CD4-positive, CD25-positive, alpha-beta regulatory T cell (primary cell): ENCODE results near the gene MYO1A. TPM values are rescaled to one million over a fixed set of nuclear protein-coding genes. Genes with fewer than 3 reads are reported as not detected.
"Not testable (repeated sequence)": the region's sequence is repeated elsewhere in the genome, so short reads cannot be mapped to it uniquely, and the experiment has no call there.

Source experiments
- ATAC-seq, 2 donors: fragments of 150-1000 bp; cut with Tn5 transposase; one replicate each; pipeline ENCODE4 v1.10.0; 2021; ENCODE audit warnings: low read depth in 2 of 2, moderate number of reproducible peaks in 2 of 2, moderate library complexity in 1 of 2
- DNase-seq, 3 donors: peaks; one replicate each; pipeline versions ENCODE4 v3.0.0 to v3.0.0-alpha.2; 2012 to 2022; ENCODE audit warnings: mixed read lengths in 1 of 3
- H3K27ac ChIP-seq: one replicate; pipeline ENCODE4 v1.7.0; 2013; ENCODE audit warnings: mild to moderate bottlenecking, low read length; ENCODE audit not compliant: insufficient read depth, poor library complexity, severe bottlenecking
- H3K27me3 ChIP-seq: one replicate; pipeline ENCODE4 v1.7.0; 2013; ENCODE audit warnings: low read length; ENCODE audit not compliant: control insufficient read depth, insufficient read depth
- H3K36me3 ChIP-seq: one replicate; pipeline ENCODE4 v1.7.0; 2013; ENCODE audit warnings: mild to moderate bottlenecking, low read length, moderate library complexity; ENCODE audit not compliant: control insufficient read depth, insufficient read depth
- H3K4me1 ChIP-seq: 2 replicates; pipeline ENCODE4 v1.7.0; 2013; ENCODE audit warnings: mild to moderate bottlenecking, low read length; ENCODE audit not compliant: insufficient read depth, control insufficient read depth, poor library complexity, severe bottlenecking
- H3K4me3 ChIP-seq: one replicate; pipeline ENCODE4 v1.7.0; 2013; ENCODE audit warnings: low read depth, mild to moderate bottlenecking, low read length, moderate library complexity
- H3K9me3 ChIP-seq, 2 experiments: 1 replicate in 1 of 2; 2 replicates in 1 of 2; pipeline ENCODE4 v1.7.0; 2013; ENCODE audit warnings: low read length in 2 of 2, mild to moderate bottlenecking in 1 of 2, moderate library complexity in 1 of 2; ENCODE audit not compliant: control insufficient read depth in 2 of 2
- H3K27ac Mint-ChIP-seq, 3 donors: one replicate each; pipeline ENCODE4 v1.8.0; 2020 to 2022; ENCODE audit warnings: mild to moderate bottlenecking in 3 of 3, mixed read lengths in 3 of 3, moderate library complexity in 2 of 3
- H3K27me3 Mint-ChIP-seq: one replicate; pipeline ENCODE4 v1.8.0; 2022; ENCODE audit warnings: mild to moderate bottlenecking, mixed read lengths
- H3K36me3 Mint-ChIP-seq: one replicate; pipeline ENCODE4 v1.8.0; 2020; ENCODE audit warnings: mixed read lengths
- H3K4me1 Mint-ChIP-seq, 4 donors: one replicate each; pipeline ENCODE4 v1.8.0; 2020 to 2022; ENCODE audit warnings: mixed read lengths in 4 of 4, mild to moderate bottlenecking in 1 of 4
- H3K4me3 Mint-ChIP-seq, 4 donors: one replicate each; pipeline ENCODE4 v1.8.0; 2020 to 2022; ENCODE audit warnings: mild to moderate bottlenecking in 4 of 4, mixed read lengths in 4 of 4, moderate library complexity in 3 of 4
- H3K9me3 Mint-ChIP-seq, 7 donors: one replicate each; pipeline ENCODE4 v1.8.0; 2020 to 2022; ENCODE audit warnings: mixed read lengths in 7 of 7, mild to moderate bottlenecking in 3 of 7, moderate library complexity in 2 of 7
- polyA plus RNA-seq, 4 donors: library from polyadenylated mRNA; unstranded; fragments of 300-500 nt; fragmentation: Illumina TruSeq; gene quantifications; one replicate each; pipeline ENCODE4 v1.2.3, GENCODE V29; 2021
- total RNA-seq: library from RNA; stranded (reverse); gene quantifications from one replicate; pipeline ENCODE4 v1.2.3, GENCODE V29; 2022

MYO1A gene
- total and polyA plus RNA-seq, 5 donors from 2014 or later = 0.32 to 0.38 TPM; not detected in 3

DNA sequence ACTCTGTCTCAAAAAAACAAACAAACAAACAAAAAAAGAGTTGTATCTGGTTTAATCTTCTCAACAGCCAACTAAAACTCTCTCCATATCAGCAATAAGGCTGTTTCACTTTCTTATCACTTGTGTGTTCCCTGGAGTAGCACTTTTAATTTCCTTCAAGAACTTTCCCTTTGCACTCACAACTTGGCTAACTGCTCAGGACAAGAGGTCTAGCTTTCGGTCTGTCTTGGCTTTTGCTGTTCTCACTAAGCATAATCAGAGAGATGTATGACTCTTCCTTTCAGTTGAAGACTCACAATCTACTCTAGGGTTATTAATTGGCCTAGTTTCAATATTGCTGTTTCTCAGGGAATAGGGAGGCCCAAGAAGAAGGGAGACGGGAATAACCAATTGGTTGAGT, 16.3 kb upstream of the MYO1A start:
- H3K4me1 ChIP-seq = peaks cover 29% of the 10 kb centered on the region
- H3K9me3 ChIP-seq = no peaks in the 10 kb centered on the region
- Mint-ChIP-seq H3K4me3 (no peak overlapping the region), H3K9me3 (no peaks in the 10 kb centered on the region), H3K27me3 (no peaks in the 10 kb centered on the region), H3K36me3 (peaks cover 23% of the 10 kb centered on the region), H3K27ac (peak overlapping the region; percentile 2 to 73 (median 32)), H3K4me1 (peaks cover 17 to 46% (median 32%) of the 10 kb centered on the region in 4 donors)
- ATAC-seq (no peak), DNase-seq (no peak)
- H3K27me3 ChIP-seq = no peaks in the 10 kb centered on the region
- no peak overlapping the region for H3K27ac ChIP-seq
- H3K4me3 ChIP-seq = no peak overlapping the region
- H3K36me3 ChIP-seq = peaks cover 18% of the 10 kb centered on the region

DNA sequence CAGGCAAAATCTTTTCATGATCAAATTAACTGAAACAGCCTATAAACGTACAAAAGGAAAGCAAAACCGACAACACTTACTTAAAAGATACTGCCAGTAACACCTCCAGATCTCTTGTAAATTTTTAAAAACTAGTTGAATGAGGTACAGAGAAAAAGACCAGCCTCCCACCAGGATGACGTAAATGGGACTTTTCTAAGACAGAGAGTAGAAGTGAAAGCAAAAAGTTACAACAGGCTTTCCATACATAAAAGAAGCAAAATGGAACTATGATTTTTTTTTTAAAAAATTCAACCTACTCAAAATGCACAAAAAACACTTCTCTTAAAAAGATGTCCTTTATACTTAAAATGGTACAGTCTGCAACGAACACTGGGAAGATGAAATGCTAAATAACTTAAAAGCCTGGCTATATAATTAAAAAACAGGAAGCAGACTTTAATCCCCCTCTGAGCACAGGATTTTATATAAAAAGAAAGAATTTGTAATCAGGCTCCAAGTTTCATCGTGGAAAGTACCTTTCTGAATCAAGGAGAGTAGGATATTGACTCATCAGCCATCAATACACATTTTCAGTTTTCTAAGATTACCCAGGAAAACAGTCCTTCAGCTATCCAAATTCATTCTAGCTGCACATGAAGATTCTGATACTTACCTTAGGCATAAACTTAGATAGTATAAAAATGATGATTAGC, 14.2 kb upstream of the MYO1A start:
- no peaks in the 10 kb centered on the region for H3K27me3 ChIP-seq
- DNase-seq = peak; percentile 52 to 89 (median 83)
- peak; percentile 91 for ATAC-seq
- Mint-ChIP-seq H3K36me3 (peaks cover 15% of the 10 kb centered on the region), H3K9me3 (no peaks in the 10 kb centered on the region), H3K4me1 (peaks cover 15 to 37% (median 25%) of the 10 kb centered on the region in 4 donors), H3K27ac (peak overlapping the region; percentile 80 to 95 (median 89)), H3K4me3 (peak overlapping the region; percentile 22 to 95 (median 78)), H3K27me3 (no peaks in the 10 kb centered on the region)
- no peaks in the 10 kb centered on the region for H3K9me3 ChIP-seq
- H3K27ac ChIP-seq = peak overlapping the region; percentile 89
- peaks cover 25% of the 10 kb centered on the region for H3K4me1 ChIP-seq
- H3K36me3 ChIP-seq = peaks cover 14% of the 10 kb centered on the region
- peak overlapping the region; percentile 79 for H3K4me3 ChIP-seq

DNA sequence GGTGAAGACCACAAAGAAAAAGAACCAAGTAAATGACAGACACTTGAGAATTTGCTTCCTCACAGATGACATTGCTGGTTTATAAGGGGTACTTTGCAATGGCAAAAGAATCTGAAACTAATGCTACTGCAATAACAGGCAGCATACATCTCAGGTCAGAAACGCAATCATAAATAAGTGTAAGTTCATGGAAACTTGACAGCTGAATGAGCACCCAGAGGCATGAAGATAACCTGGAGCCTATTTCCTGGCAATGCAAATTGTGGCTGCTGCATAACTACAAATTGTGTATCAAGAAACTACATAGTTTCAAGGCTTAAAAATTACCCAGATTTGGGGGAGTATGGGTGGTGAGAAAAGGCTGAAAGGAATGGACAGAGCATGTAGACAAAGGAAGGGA, 8.5 kb upstream of the MYO1A start:
- H3K36me3 ChIP-seq = peaks cover 32% of the 10 kb centered on the region
- H3K4me1 Mint-ChIP-seq = peaks cover 5 to 14% (median 7%) of the 10 kb centered on the region in 4 donors
- H3K27me3 Mint-ChIP-seq = no peaks in the 10 kb centered on the region
- H3K4me3 Mint-ChIP-seq = no peak overlapping the region
- H3K27ac ChIP-seq = no peak overlapping the region
- DNase-seq (no peak), ATAC-seq (no peak)
- H3K9me3 Mint-ChIP-seq = no peaks in the 10 kb centered on the region
- no peaks in the 10 kb centered on the region for H3K27me3 ChIP-seq
- H3K4me1 ChIP-seq = peaks cover 10% of the 10 kb centered on the region
- H3K9me3 ChIP-seq = no peaks in the 10 kb centered on the region
- no peak overlapping the region for H3K4me3 ChIP-seq
- peak overlapping the region in 2 of 3 donors; percentile 10 to 54 for H3K27ac Mint-ChIP-seq
- H3K36me3 Mint-ChIP-seq = peaks cover 23% of the 10 kb centered on the region

DNA sequence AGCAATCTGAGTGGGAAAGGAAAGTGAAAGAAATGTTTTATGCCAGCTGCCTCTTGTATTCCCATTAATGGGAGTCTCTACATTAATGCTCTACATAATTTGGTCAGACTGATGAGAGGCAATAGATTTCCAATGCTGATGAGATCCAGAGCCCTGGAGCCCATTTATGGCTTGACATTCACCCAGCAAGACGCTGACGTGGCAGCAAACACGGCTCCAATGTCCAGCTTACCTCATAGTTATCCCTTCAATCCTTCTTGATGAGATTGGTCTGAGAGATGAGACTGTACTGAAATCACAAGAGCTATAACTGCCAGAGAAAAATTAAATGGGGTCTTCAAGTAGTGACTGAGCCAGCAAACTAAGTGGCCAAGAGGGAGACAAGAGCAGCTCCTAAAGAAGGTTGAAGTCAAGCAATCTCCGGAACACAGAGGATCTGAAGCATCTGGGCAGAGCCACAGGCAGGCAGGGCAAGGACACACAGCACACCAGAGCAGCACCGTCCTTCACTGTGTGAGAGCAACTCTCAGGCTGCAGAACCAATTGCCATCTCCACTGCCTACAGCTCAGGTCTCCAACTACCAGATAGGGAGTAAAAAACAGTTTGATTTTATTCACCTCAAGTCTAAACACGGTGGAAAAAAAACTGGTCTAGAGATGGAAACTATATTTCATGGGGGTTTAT, 7.3 kb upstream of the MYO1A start:
- Mint-ChIP-seq H3K27me3 (no peaks in the 10 kb centered on the region), H3K9me3 (no peaks in the 10 kb centered on the region), H3K27ac (peak overlapping the region in 2 of 3 donors; percentile 58 to 74), H3K4me3 (no peak overlapping the region), H3K4me1 (peaks cover 0 to 7% (median 4%) of the 10 kb centered on the region in 4 donors), H3K36me3 (peaks cover 23% of the 10 kb centered on the region)
- no peaks in the 10 kb centered on the region for H3K9me3 ChIP-seq
- no peak overlapping the region for H3K4me3 ChIP-seq
- peaks cover 32% of the 10 kb centered on the region for H3K36me3 ChIP-seq
- no peak for DNase-seq
- H3K4me1 ChIP-seq = no peaks in the 10 kb centered on the region
- H3K27ac ChIP-seq = no peak overlapping the region
- H3K27me3 ChIP-seq = no peaks in the 10 kb centered on the region
- ATAC-seq = no peak

DNA sequence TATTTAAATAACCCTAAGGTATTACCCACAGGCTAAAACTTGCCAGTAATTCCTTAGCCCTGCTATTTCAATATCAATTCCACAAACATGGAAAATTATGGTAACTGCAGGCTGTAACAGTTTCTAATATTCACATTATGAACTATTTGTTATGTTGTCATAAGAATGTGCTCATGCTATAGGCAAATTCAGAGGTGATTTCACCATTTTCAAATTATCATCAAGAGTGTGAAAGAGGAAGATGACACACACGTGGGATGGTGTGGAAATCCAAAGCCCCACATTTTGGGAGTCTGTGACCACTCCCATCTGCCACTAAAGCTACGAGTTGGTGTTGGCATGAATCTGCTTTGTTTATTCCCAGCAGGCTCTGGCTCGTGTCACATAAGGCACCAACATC, 5.9 kb upstream of the MYO1A start:
- Mint-ChIP-seq H3K4me1 (peaks cover 0 to 5% (median 3%) of the 10 kb centered on the region in 4 donors), H3K36me3 (peaks cover 23% of the 10 kb centered on the region), H3K9me3 (no peaks in the 10 kb centered on the region), H3K4me3 (no peak overlapping the region), H3K27ac (no peak overlapping the region), H3K27me3 (no peaks in the 10 kb centered on the region)
- ATAC-seq = no peak
- DNase-seq = no peak
- no peaks in the 10 kb centered on the region for H3K27me3 ChIP-seq
- no peak overlapping the region for H3K4me3 ChIP-seq
- H3K36me3 ChIP-seq = peaks cover 32% of the 10 kb centered on the region
- H3K27ac ChIP-seq = no peak overlapping the region
- no peaks in the 10 kb centered on the region for H3K4me1 ChIP-seq
- H3K9me3 ChIP-seq = no peaks in the 10 kb centered on the region

DNA sequence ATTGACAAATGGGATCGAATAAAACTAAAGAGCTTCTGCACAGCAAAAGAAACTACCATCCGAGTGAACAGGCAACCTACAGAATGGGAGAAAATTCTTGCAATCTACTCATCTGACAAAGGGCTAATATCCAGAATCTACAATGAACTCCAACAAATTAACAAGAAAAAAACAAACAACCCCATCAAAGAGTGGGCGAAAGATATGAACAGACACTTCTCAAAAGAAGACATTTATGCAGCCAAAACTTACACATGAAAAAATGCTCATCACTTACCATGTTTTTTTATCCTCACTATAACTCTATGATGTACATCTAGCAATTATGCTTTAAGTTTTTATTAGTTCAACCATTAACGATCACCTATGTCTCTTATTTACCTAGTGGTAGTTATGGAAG, 4.0 kb upstream of the MYO1A start:
- Mint-ChIP-seq H3K36me3 (peaks cover 17% of the 10 kb centered on the region), H3K27ac (peak overlapping the region in 2 of 3 donors; percentile 26 to 64)
- ATAC-seq, H3K4me3 ChIP-seq, H3K9me3 Mint-ChIP-seq, H3K27me3 ChIP-seq, DNase-seq, H3K9me3 ChIP-seq, H3K4me3 Mint-ChIP-seq, H3K4me1 ChIP-seq, H3K27me3 Mint-ChIP-seq, H3K27ac ChIP-seq, H3K4me1 Mint-ChIP-seq: not testable (repeated sequence)
- peaks cover 20% of the 10 kb centered on the region for H3K36me3 ChIP-seq

DNA sequence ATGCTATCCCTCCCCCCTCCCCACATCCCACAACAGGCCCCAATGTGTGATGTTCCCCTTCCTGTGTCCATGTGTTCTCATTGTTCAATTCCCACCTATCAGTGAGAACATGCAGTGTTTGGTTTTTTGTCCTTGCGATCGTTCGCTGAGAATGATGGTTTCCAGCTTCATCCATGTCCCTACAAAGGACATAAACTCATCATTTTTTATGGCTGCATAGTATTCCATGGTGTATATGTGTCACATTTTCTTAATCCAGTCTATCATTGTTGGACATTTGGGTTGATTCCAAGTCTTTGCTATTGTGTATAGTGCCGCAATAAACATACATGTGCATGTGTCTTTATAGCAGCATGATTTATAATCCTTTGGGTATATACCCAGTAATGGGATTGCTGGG, 3.2 kb upstream of the MYO1A start:
- not testable (repeated sequence) for H3K4me1 Mint-ChIP-seq

More for the DNA sequence above, 3.2 kb upstream of the MYO1A start:
- not testable (repeated sequence) for H3K9me3 ChIP-seq, H3K27ac ChIP-seq, ATAC-seq, H3K27ac Mint-ChIP-seq, H3K27me3 ChIP-seq, H3K4me1 ChIP-seq, DNase-seq, H3K27me3 Mint-ChIP-seq, H3K4me3 ChIP-seq, H3K9me3 Mint-ChIP-seq
- peaks cover 11% of the 10 kb centered on the region for H3K36me3 Mint-ChIP-seq
- peaks cover 12% of the 10 kb centered on the region for H3K36me3 ChIP-seq
- H3K4me3 Mint-ChIP-seq = peak overlapping the region in 1 of 4 donors; percentile 13
